GM12873 (cell line): ENCODE measurements around the gene LACTBL1.

ENCODE experiments used
- CTCF ChIP-seq: IDR thresholded peaks from 2 replicates; pipeline ENCODE4 v1.5.1; 2012; ENCODE audit warnings: low read depth, mild to moderate bottlenecking, moderate library complexity, low read length, control low read depth; ENCODE audit not compliant: insufficient read depth; ENCODE audit errors: missing control alignments

LACTBL1 gene

GRCh38 chr1:22976127-22976460, 3.4 kb upstream of the LACTBL1 start:
- TF ChIP-seq CTCF = no peak

GRCh38 chr1:22975694-22976093, 3.0 kb upstream of the LACTBL1 start:
- no peak for TF ChIP-seq CTCF

GRCh38 chr1:22971611-22972405, 858 bp downstream of the LACTBL1 start:
- no peak for TF ChIP-seq CTCF

- TF ChIP-seq CTCF = no peak
Measured at GRCh38 chr1:22971161-22971560, 1.5 kb downstream of the LACTBL1 start.

- no peak for TF ChIP-seq CTCF
Measured at GRCh38 chr1:22970096-22970495, 2.6 kb downstream of the LACTBL1 start.

- TF ChIP-seq CTCF = no peak
Measured at GRCh38 chr1:22969304-22969709, 3.4 kb downstream of the LACTBL1 start.

- no peak for TF ChIP-seq CTCF
Measured at GRCh38 chr1:22967833-22968232, 4.8 kb downstream of the LACTBL1 start.
